ENCODE data around the gene RHEBL1.
A peak's percentile ranks its signal among the peaks of the same experiment; 100 is the strongest.

RHEBL1 gene

GRCh38 chr12:49089821-49090773 lies 20.3 kb upstream of the RHEBL1 start:
- Histone ChIP-seq H3K4me1 (ENCODE audit: control insufficient read depth, insufficient read depth, low read length) (peaks cover 11% of the 10 kb centered on the region), H3K9me3 (ENCODE audit: control insufficient read depth, insufficient read depth, low read length) (no peaks in the 10 kb centered on the region), H3K27me3 (ENCODE audit: control insufficient read depth, insufficient read depth, low read length) (peaks cover 64% of the 10 kb centered on the region), H3K27ac (ENCODE audit: low read length) (no peak overlapping the region), H3K36me3 (ENCODE audit: control insufficient read depth, insufficient read depth, low read length) (no peaks in the 10 kb centered on the region), H3K4me3 (ENCODE audit: low read length) (peak overlapping the region; percentile 1; the same call in 1 of the 2 replicates)
- DNase-seq (ENCODE audit: low read depth, low spot score) = no peak
- WGBS (ENCODE audit: insufficient coverage, insufficient read length) = no CpG with 5 or more reads among the region's 88 CpGs

GRCh38 chr12:49088932-49089330 lies 19.2 kb upstream of the RHEBL1 start:
- H3K4me3 ChIP-seq (ENCODE audit: low read length) = no peak overlapping the region
- no CpG with 5 or more reads among the region's 6 CpGs for WGBS (ENCODE audit: insufficient coverage, insufficient read length)

GRCh38 chr12:49088150-49088931 lies 18.6 kb upstream of the RHEBL1 start:
- Histone ChIP-seq H3K36me3 (ENCODE audit: control insufficient read depth, insufficient read depth, low read length) (no peaks in the 10 kb centered on the region), H3K9me3 (ENCODE audit: control insufficient read depth, insufficient read depth, low read length) (no peaks in the 10 kb centered on the region), H3K27me3 (ENCODE audit: control insufficient read depth, insufficient read depth, low read length) (peaks cover 52% of the 10 kb centered on the region), H3K27ac (ENCODE audit: low read length) (no peak overlapping the region), H3K4me3 (ENCODE audit: low read length) (no peak overlapping the region; the same call in 1 of the 2 replicates), H3K4me1 (ENCODE audit: control insufficient read depth, insufficient read depth, low read length) (peaks cover 11% of the 10 kb centered on the region; the same call in 1 of the 2 replicates)
- no CpG with 5 or more reads among the region's 18 CpGs for WGBS (ENCODE audit: insufficient coverage, insufficient read length)
- peak; percentile 83 for DNase-seq (ENCODE audit: low read depth, low spot score)

More at GRCh38 chr12:49088932-49089330, 19.2 kb upstream of the RHEBL1 start:
- H3K36me3 ChIP-seq (ENCODE audit: control insufficient read depth, insufficient read depth, low read length) = no peaks in the 10 kb centered on the region
- peaks cover 58% of the 10 kb centered on the region for H3K27me3 ChIP-seq (ENCODE audit: control insufficient read depth, insufficient read depth, low read length)
- no peaks in the 10 kb centered on the region for H3K9me3 ChIP-seq (ENCODE audit: control insufficient read depth, insufficient read depth, low read length)
- H3K4me1 ChIP-seq (ENCODE audit: control insufficient read depth, insufficient read depth, low read length) = peaks cover 11% of the 10 kb centered on the region
- DNase-seq (ENCODE audit: low read depth, low spot score) = no peak
- no peak overlapping the region for H3K27ac ChIP-seq (ENCODE audit: low read length)

- Histone ChIP-seq H3K4me1 (ENCODE audit: control insufficient read depth, insufficient read depth, low read length) (peaks cover 5% of the 10 kb centered on the region; the same call in 1 of the 2 replicates), H3K9me3 (ENCODE audit: control insufficient read depth, insufficient read depth, low read length) (no peaks in the 10 kb centered on the region), H3K36me3 (ENCODE audit: control insufficient read depth, insufficient read depth, low read length) (no peaks in the 10 kb centered on the region), H3K27ac (ENCODE audit: low read length) (no peak overlapping the region), H3K27me3 (ENCODE audit: control insufficient read depth, insufficient read depth, low read length) (peaks cover 30% of the 10 kb centered on the region), H3K4me3 (ENCODE audit: low read length) (no peak overlapping the region)
- WGBS (ENCODE audit: insufficient coverage, insufficient read length) = no CpG with 5 or more reads among the region's 3 CpGs
- DNase-seq (ENCODE audit: low read depth, low spot score) = no peak
These were observed 16.3 kb upstream of the RHEBL1 start for GRCh38 chr12:49086116-49086515.

GRCh38 chr12:49084438-49084837 lies 14.7 kb upstream of the RHEBL1 start:
- Histone ChIP-seq H3K9me3 (ENCODE audit: control insufficient read depth, insufficient read depth, low read length) (no peaks in the 10 kb centered on the region), H3K4me3 (ENCODE audit: low read length) (no peak overlapping the region), H3K27ac (ENCODE audit: low read length) (no peak overlapping the region), H3K27me3 (ENCODE audit: control insufficient read depth, insufficient read depth, low read length) (peaks cover 14% of the 10 kb centered on the region), H3K36me3 (ENCODE audit: control insufficient read depth, insufficient read depth, low read length) (no peaks in the 10 kb centered on the region), H3K4me1 (ENCODE audit: control insufficient read depth, insufficient read depth, low read length) (no peaks in the 10 kb centered on the region)
- DNase-seq (ENCODE audit: low read depth, low spot score) = no peak
- WGBS (ENCODE audit: insufficient coverage, insufficient read length) = no CpG with 5 or more reads among the region's 3 CpGs

GRCh38 chr12:49079793-49080192 lies 10.0 kb upstream of the RHEBL1 start:
- Histone ChIP-seq H3K27me3 (ENCODE audit: control insufficient read depth, insufficient read depth, low read length) (0 out of 2 replicates have a peak, but pooled peaks cover 1% of the 10 kb centered on the region), H3K9me3 (ENCODE audit: control insufficient read depth, insufficient read depth, low read length) (no peaks in the 10 kb centered on the region), H3K4me1 (ENCODE audit: control insufficient read depth, insufficient read depth, low read length) (no peaks in the 10 kb centered on the region), H3K4me3 (ENCODE audit: low read length) (no peak overlapping the region), H3K27ac (ENCODE audit: low read length) (no peak overlapping the region), H3K36me3 (ENCODE audit: control insufficient read depth, insufficient read depth, low read length) (no peaks in the 10 kb centered on the region)
- WGBS (ENCODE audit: insufficient coverage, insufficient read length) = no CpG with 5 or more reads among the region's 1 CpG
- no peak for DNase-seq (ENCODE audit: low read depth, low spot score)

GRCh38 chr12:49070971-49071370 lies 1.2 kb upstream of the RHEBL1 start:
- Histone ChIP-seq H3K4me1 (ENCODE audit: control insufficient read depth, insufficient read depth, low read length) (no peaks in the 10 kb centered on the region; the same call in 1 of the 2 replicates), H3K36me3 (ENCODE audit: control insufficient read depth, insufficient read depth, low read length) (no peaks in the 10 kb centered on the region), H3K27me3 (ENCODE audit: control insufficient read depth, insufficient read depth, low read length) (no peaks in the 10 kb centered on the region), H3K27ac (ENCODE audit: low read length) (no peak overlapping the region), H3K4me3 (ENCODE audit: low read length) (no peak overlapping the region), H3K9me3 (ENCODE audit: control insufficient read depth, insufficient read depth, low read length) (no peaks in the 10 kb centered on the region)
- WGBS (ENCODE audit: insufficient coverage, insufficient read length) = no CpG with 5 or more reads among the region's 11 CpGs
- no peak for DNase-seq (ENCODE audit: low read depth, low spot score)

GRCh38 chr12:49068879-49069506 lies 786 bp downstream of the RHEBL1 start:
- no peak for DNase-seq (ENCODE audit: low read depth, low spot score)
- Histone ChIP-seq H3K9me3 (ENCODE audit: control insufficient read depth, insufficient read depth, low read length) (no peaks in the 10 kb centered on the region), H3K36me3 (ENCODE audit: control insufficient read depth, insufficient read depth, low read length) (no peaks in the 10 kb centered on the region), H3K4me1 (ENCODE audit: control insufficient read depth, insufficient read depth, low read length) (no peaks in the 10 kb centered on the region; the same call in 1 of the 2 replicates), H3K27me3 (ENCODE audit: control insufficient read depth, insufficient read depth, low read length) (no peaks in the 10 kb centered on the region), H3K27ac (ENCODE audit: low read length) (no peak overlapping the region), H3K4me3 (ENCODE audit: low read length) (peak overlapping the region; percentile 61; the same call in 1 of the 2 replicates)
- no CpG with 5 or more reads among the region's 21 CpGs for WGBS (ENCODE audit: insufficient coverage, insufficient read length)

GRCh38 chr12:49066120-49066519 lies 3.7 kb downstream of the RHEBL1 start:
- DNase-seq (ENCODE audit: low read depth, low spot score) = no peak
- H3K4me1 ChIP-seq (ENCODE audit: control insufficient read depth, insufficient read depth, low read length) = no peaks in the 10 kb centered on the region; the same call in 1 of the 2 replicates
- H3K36me3 ChIP-seq (ENCODE audit: control insufficient read depth, insufficient read depth, low read length) = no peaks in the 10 kb centered on the region
- no CpG with 5 or more reads among the region's 4 CpGs for WGBS (ENCODE audit: insufficient coverage, insufficient read length)
- H3K4me3 ChIP-seq (ENCODE audit: low read length) = no peak overlapping the region
- H3K27me3 ChIP-seq (ENCODE audit: control insufficient read depth, insufficient read depth, low read length) = no peaks in the 10 kb centered on the region
- H3K9me3 ChIP-seq (ENCODE audit: control insufficient read depth, insufficient read depth, low read length) = no peaks in the 10 kb centered on the region
- H3K27ac ChIP-seq (ENCODE audit: low read length) = no peak overlapping the region

GRCh38 chr12:49064767-49065152 lies 5.0 kb downstream of the RHEBL1 start:
- Histone ChIP-seq H3K9me3 (ENCODE audit: control insufficient read depth, insufficient read depth, low read length) (no peaks in the 10 kb centered on the region), H3K36me3 (ENCODE audit: control insufficient read depth, insufficient read depth, low read length) (no peaks in the 10 kb centered on the region), H3K4me1 (ENCODE audit: control insufficient read depth, insufficient read depth, low read length) (no peaks in the 10 kb centered on the region), H3K27ac (ENCODE audit: low read length) (no peak overlapping the region), H3K4me3 (ENCODE audit: low read length) (no peak overlapping the region), H3K27me3 (ENCODE audit: control insufficient read depth, insufficient read depth, low read length) (no peaks in the 10 kb centered on the region)
- DNase-seq (ENCODE audit: low read depth, low spot score) = no peak
- WGBS (ENCODE audit: insufficient coverage, insufficient read length) = no CpG with 5 or more reads among the region's 5 CpGs
